ENCODE data around the gene MAEA. TPM values are rescaled to one million over a fixed set of nuclear protein-coding genes. Genes with fewer than 3 reads are reported as not detected.

The MAEA gene
- total RNA-seq (2022) (81.1 and 89.3 TPM in 2 replicates), Bru-seq, nascent RNA (percentile 68 among the genes with signal in this experiment), BruChase-seq, experiment 1, labeled RNA remaining after a 2-hour chase (percentile 67 among the genes with signal in this experiment), BruChase-seq, experiment 2, labeled RNA remaining after a 6-hour chase (percentile 74 among the genes with signal in this experiment)
- long read RNA-seq, transcript MAEA-202 (9 exons, 2,222 nt), result major isoform, 256 of 288 reads
- long read RNA-seq, transcript MAEA-204 (4 exons, 2,069 nt), result minor isoform, 5 of 288 reads
- long read RNA-seq, partial matches to known transcripts, result 8 of 288 reads
- long read RNA-seq, other reads (novel, unspliced or antisense), result 17 of 288 reads

DNA sequence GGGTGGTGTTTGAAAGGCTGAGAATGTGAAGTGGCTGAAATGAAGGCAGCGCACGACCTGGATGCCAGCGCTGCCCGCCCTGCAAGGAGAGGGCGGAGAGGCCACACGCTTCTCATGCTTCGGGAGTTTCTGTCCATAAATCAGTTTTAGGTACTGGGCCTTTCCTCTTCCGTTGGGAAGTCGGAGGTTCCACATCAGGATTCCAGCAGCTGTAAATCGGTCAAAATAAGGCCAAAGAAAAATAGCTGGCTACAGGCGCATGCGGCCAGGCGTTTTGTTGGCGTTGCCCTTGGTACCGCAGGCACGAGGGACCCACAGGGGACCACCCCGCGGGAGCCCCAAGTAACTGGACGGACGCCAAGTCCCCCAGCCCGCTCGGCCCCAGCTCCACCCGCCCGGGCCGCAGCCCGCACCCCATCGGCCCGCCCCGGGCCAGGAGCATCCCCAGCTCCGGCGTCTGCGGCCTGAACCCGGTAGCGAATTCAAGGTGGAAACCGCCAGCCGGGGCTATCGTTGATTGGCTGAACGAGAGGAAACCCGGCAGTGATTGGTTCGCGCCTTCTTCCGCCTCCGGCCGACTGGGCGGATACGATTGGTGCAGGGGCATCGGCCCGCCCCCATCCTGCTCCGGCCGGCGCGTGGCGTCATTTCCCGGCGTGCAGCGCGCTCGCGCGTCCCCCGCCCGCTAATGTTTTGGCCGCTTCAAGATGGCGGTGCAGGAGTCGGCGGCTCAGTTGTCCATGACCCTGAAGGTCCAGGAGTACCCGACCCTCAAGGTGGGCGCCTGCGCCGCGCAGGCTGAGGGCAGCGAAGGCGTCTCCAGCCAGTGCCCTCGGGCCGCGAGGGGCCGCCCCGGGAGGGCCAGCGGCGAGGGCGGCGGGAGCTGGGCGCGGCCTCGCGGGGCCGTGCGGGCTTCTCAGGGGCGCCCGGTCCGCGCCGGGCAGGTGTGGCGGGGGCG lies at the start of gene MAEA:
Gene MAEA, plus strand, starts transcription at position 685 of the 958 bp plus-strand sequence. Its CDS starts 23 bp downstream, at position 708.
- Histone ChIP-seq H3K27me3 (replicated peaks; ENCODE audit: control insufficient read depth, insufficient read depth, low read length) (no peaks in the 10 kb centered on the region), H3K36me3 (ENCODE audit: control insufficient read depth, insufficient read depth, low read length) (no peaks in the 10 kb centered on the region), H3K4me1 (peaks cover 16% of the 10 kb centered on the region), H3K4me3 (ENCODE audit: low read depth, low read length) (peak within 1 kb of the TSS; percentile 97), H3K9me3 (peaks cover 11% of the 10 kb centered on the region; the same call in 1 of the 2 replicates)
- Mint-ChIP-seq H3K4me3 (ENCODE audit: unreplicated experiment) (peak within 1 kb of the TSS; percentile 96), H3K27ac (ENCODE audit: unreplicated experiment) (peak within 1 kb of the TSS; percentile 95), H3K4me1 (ENCODE audit: low read depth, unreplicated experiment) (no peaks in the 10 kb centered on the region), H3K36me3 (ENCODE audit: insufficient read depth, unreplicated experiment) (peaks cover 14% of the 10 kb centered on the region), H3K9me3 (ENCODE audit: unreplicated experiment) (peaks cover 10% of the 10 kb centered on the region), H3K27me3 (ENCODE audit: insufficient read depth, unreplicated experiment) (no peaks in the 10 kb centered on the region)
- CTCF ChIA-PET, result interaction anchor here (0.5 to 0.8 kb wide), 2 partner anchors 42 to 57 kb away, joined by 3 to 4 read pairs; partner anchors contain the start of gene UVSSA
- intact Hi-C loops (cut with micrococcal nuclease; ENCODE audit: unreplicated experiment), result loop anchor here (1.0 kb wide), 2 partner anchors 39 to 57 kb away; no protein-coding TSS in a partner anchor
- DNase-seq, result peak; percentile 96 to 97
- POLR2A ChIA-PET, result interaction anchor here (0.6 to 2.3 kb wide), 6 partner anchors 40 to 1529 kb away, joined by 3 to 13 read pairs (median 4); partner anchors contain the start of genes CTBP1 and UVSSA
- BruUV-seq (replicated peaks), result TSS peak; percentile 93
- TF ChIP-seq, protein P1, sequence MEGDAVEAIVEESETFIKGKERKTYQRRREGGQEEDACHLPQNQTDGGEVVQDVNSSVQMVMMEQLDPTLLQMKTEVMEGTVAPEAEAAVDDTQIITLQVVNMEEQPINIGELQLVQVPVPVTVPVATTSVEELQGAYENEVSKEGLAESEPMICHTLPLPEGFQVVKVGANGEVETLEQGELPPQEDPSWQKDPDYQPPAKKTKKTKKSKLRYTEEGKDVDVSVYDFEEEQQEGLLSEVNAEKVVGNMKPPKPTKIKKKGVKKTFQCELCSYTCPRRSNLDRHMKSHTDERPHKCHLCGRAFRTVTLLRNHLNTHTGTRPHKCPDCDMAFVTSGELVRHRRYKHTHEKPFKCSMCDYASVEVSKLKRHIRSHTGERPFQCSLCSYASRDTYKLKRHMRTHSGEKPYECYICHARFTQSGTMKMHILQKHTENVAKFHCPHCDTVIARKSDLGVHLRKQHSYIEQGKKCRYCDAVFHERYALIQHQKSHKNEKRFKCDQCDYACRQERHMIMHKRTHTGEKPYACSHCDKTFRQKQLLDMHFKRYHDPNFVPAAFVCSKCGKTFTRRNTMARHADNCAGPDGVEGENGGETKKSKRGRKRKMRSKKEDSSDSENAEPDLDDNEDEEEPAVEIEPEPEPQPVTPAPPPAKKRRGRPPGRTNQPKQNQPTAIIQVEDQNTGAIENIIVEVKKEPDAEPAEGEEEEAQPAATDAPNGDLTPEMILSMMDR (IDR thresholded peaks at IDR 0.05; ENCODE audit: insufficient read depth in 1 of 2, low read depth in 1 of 2, low read length in 1 of 2, severe bottlenecking in 1 of 2, unreplicated experiment in 1 of 2), result no peak

DNA sequence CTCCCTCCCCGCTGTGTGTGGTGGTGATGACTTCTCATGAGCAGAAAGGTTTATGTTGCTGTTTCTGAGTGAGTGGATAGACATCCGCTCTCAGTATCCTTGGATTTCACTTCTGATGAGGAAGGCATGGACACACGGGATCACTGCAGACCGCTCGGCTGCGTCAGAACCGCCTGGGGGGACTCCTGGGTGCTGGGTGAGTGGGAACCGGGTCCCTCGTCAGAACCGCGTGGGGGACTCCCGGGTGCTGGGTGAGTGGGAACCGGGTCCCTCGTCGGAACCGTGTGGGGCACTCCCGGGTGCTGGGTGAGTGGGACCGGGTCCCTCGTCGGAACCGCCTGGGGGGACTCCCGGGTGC lies 49.8 kb upstream of the MAEA start:
- intact Hi-C loops (cut with micrococcal nuclease; ENCODE audit: unreplicated experiment), result no loop called here
- TF ChIP-seq, protein P1 (IDR thresholded peaks at IDR 0.05; ENCODE audit: insufficient read depth in 1 of 2, low read depth in 1 of 2, low read length in 1 of 2, severe bottlenecking in 1 of 2, unreplicated experiment in 1 of 2), result no peak

More for the DNA sequence above, 49.8 kb upstream of the MAEA start:
- Histone ChIP-seq H3K4me3 (ENCODE audit: low read depth, low read length) (no peak overlapping the region), H3K27me3 (replicated peaks; ENCODE audit: control insufficient read depth, insufficient read depth, low read length) (no peaks in the 10 kb centered on the region), H3K9me3 (no peaks in the 10 kb centered on the region), H3K4me1 (no peaks in the 10 kb centered on the region), H3K36me3 (ENCODE audit: control insufficient read depth, insufficient read depth, low read length) (no peaks in the 10 kb centered on the region; the same call in 1 of the 2 replicates)
- Mint-ChIP-seq H3K27ac (ENCODE audit: unreplicated experiment) (peak overlapping the region; percentile 61), H3K36me3 (ENCODE audit: insufficient read depth, unreplicated experiment) (peaks cover 65% of the 10 kb centered on the region), H3K9me3 (ENCODE audit: unreplicated experiment) (no peaks in the 10 kb centered on the region), H3K4me3 (ENCODE audit: unreplicated experiment) (no peak overlapping the region), H3K27me3 (ENCODE audit: insufficient read depth, unreplicated experiment) (no peaks in the 10 kb centered on the region), H3K4me1 (ENCODE audit: low read depth, unreplicated experiment) (peaks cover 7% of the 10 kb centered on the region)
- CTCF ChIA-PET, result no interaction called here
- no TSS peak for BruUV-seq (replicated peaks)
- DNase-seq, result peak in 1 of 2 experiments; percentile 19
- POLR2A ChIA-PET, result no interaction called here
